GM12878 (cell line): Measurements from ENCODE around the gene FIGLA. TPM values are rescaled to one million over a fixed set of nuclear protein-coding genes. Genes with fewer than 3 reads are reported as not detected.

Source experiments
- ATAC-seq: fragments of 200-7000 bp; cut with Tn5 transposase; 3 replicates; pipeline ENCODE4 v1.9.1; 2020; ENCODE audit warnings: mild to moderate bottlenecking, moderate library complexity
- BruUV-seq: library from RNA; stranded (reverse); fragments of 400-500 nt; replicated peaks from 2 replicates; lab custom pipeline; 2021; lab: Mats Ljungman, UMichigan
- CTCF ChIA-PET: fragments of 300-600 bp; sonication (Branson Sonifier 250); formaldehyde crosslinking; extraction: SDS; loops from one replicate; lab custom pipeline; 2021; ENCODE audit warnings: inconsistent platforms; lab: Yijun Ruan, JAX
- POLR2A ChIA-PET: fragments of 350-600 bp; formaldehyde crosslinking; extraction: SDS; loops from one replicate; lab custom pipeline; 2021; ENCODE audit warnings: inconsistent platforms; lab: Charles Lee
- RAD21 ChIA-PET: fragments of 300-600 bp; sonication (Branson Sonifier 250); formaldehyde crosslinking; loops from one replicate; lab custom pipeline; 2023; ENCODE audit warnings: antibody characterized with exemption; ENCODE audit not compliant: unreplicated experiment; lab: Charles Lee
- SMC1A ChIA-PET: fragments of 300-600 bp; sonication (Branson Sonifier 250); formaldehyde crosslinking; loops from one replicate; lab custom pipeline; 2023; ENCODE audit not compliant: unreplicated experiment, uncharacterized antibody; lab: Charles Lee
- DNase-seq: peaks from one replicate; pipeline ENCODE4 v3.0.0-alpha.2; 2011; ENCODE audit warnings: low read depth, low spot score
- FAIRE-seq: peaks from 3 replicates; lab custom pipeline; 2011; peaks lifted over from hg19 to GRCh38; lab: Jason Lieb, UNC
- H2AFZ ChIP-seq: 2 replicates; pipeline ENCODE4 v1.6.0; 2011; ENCODE audit warnings: low read depth, low read length, control low read depth; ENCODE audit not compliant: control insufficient read depth
- H3K27ac ChIP-seq: 2 replicates; pipeline ENCODE4 v1.5.1; 2011; ENCODE audit warnings: control low read depth; ENCODE audit not compliant: control insufficient read depth, insufficient read depth
- H3K27me3 ChIP-seq, 2 experiments: replicated peaks in 1 of 2; 2 replicates each; pipeline versions ENCODE4 v1.6.0 to v1.6.1; 2011; ENCODE audit warnings: low read length in 1 of 2; ENCODE audit not compliant: control insufficient read depth in 2 of 2, insufficient read depth in 2 of 2
- H3K36me3 ChIP-seq, 2 experiments: 2 replicates each; pipeline ENCODE4 v1.5.1; 2011; ENCODE audit warnings: low read length in 1 of 2; ENCODE audit not compliant: control insufficient read depth in 2 of 2, insufficient read depth in 2 of 2
- H3K4me1 ChIP-seq: 2 replicates; pipeline ENCODE4 v1.6.1; 2011; ENCODE audit warnings: mild to moderate bottlenecking, low read length, moderate library complexity, mixed read lengths; ENCODE audit not compliant: control insufficient read depth, insufficient read depth
- H3K4me2 ChIP-seq: 2 replicates; pipeline ENCODE4 v1.6.0; 2011; ENCODE audit warnings: control low read depth; ENCODE audit not compliant: control insufficient read depth, insufficient read depth
- H3K4me3 ChIP-seq: fragments of 200-600 bp; sonication (generic); 2 replicates; pipeline ENCODE4 v1.5.1; 2016
- H3K79me2 ChIP-seq: 2 replicates; pipeline ENCODE4 v1.6.0; 2011; ENCODE audit warnings: low read length; ENCODE audit not compliant: control insufficient read depth, insufficient read depth
- H3K9ac ChIP-seq: 2 replicates; pipeline ENCODE4 v1.8.0; 2011; ENCODE audit warnings: low read length, control low read depth, mixed read lengths; ENCODE audit not compliant: control insufficient read depth, insufficient read depth
- H3K9me3 ChIP-seq: replicated peaks from 3 replicates; pipeline ENCODE4 v1.5.1; 2011; ENCODE audit warnings: mild to moderate bottlenecking, low read length; ENCODE audit not compliant: control insufficient read depth, insufficient read depth
- H4K20me1 ChIP-seq: 2 replicates; pipeline ENCODE4 v1.6.0; 2011; ENCODE audit not compliant: control insufficient read depth, insufficient read depth
- E4F1 ChIP-seq: fragments of 450-650 bp; IDR thresholded peaks from 2 replicates; pipeline ENCODE4 v1.6.1; 2018; ENCODE audit warnings: borderline replicate concordance, mild to moderate bottlenecking; ENCODE audit not compliant: partially characterized antibody
- FOXK2 ChIP-seq: fragments of 450-650 bp; IDR thresholded peaks from 2 replicates; pipeline ENCODE4 v1.6.1; 2017; ENCODE audit warnings: mild to moderate bottlenecking, moderate library complexity
- GABPA ChIP-seq: IDR thresholded peaks from 2 replicates; pipeline ENCODE4 v1.6.1; 2014; ENCODE audit warnings: antibody characterized with exemption, low read depth, mild to moderate bottlenecking, inconsistent platforms
- GATAD2B ChIP-seq: fragments of 450-650 bp; conservative IDR thresholded peaks from 2 replicates; pipeline ENCODE4 v1.6.1; 2017; ENCODE audit warnings: low read depth, mild to moderate bottlenecking, moderate library complexity
- IKZF2 ChIP-seq, 2 experiments: fragments of 450-650 bp; IDR thresholded peaks; 2 replicates each; pipeline ENCODE4 v1.6.1; 2017; ENCODE audit warnings: mild to moderate bottlenecking in 2 of 2, moderate library complexity in 2 of 2
- RUNX3 ChIP-seq: IDR thresholded peaks from 2 replicates; pipeline ENCODE4 v1.6.1; 2012; ENCODE audit warnings: low read length, inconsistent platforms
- SMAD5 ChIP-seq: IDR thresholded peaks from 2 replicates; pipeline ENCODE4 v1.6.1; 2016; ENCODE audit warnings: antibody characterized with exemption, low read depth
- STAT1 ChIP-seq: fragments of 450-650 bp; conservative IDR thresholded peaks from 2 replicates; pipeline ENCODE4 v1.6.1; 2014; ENCODE audit warnings: antibody characterized with exemption, mild to moderate bottlenecking
- TAF1 ChIP-seq: IDR thresholded peaks from 2 replicates; pipeline ENCODE4 v1.6.1; 2011; ENCODE audit warnings: mild to moderate bottlenecking, low read depth, low read length, borderline replicate concordance
- TARDBP ChIP-seq: IDR thresholded peaks from 2 replicates; pipeline ENCODE4 v1.6.1; 2016; ENCODE audit warnings: borderline replicate concordance
- USF2 ChIP-seq: IDR thresholded peaks from 2 replicates; pipeline ENCODE4 v1.6.1; 2011; ENCODE audit warnings: low read depth, low read length, improper control_type of control experiment, borderline replicate concordance
- WGBS: methylation state at CpG from one replicate; pipeline ENCODE4 v1.1.6; 2016; ENCODE audit warnings: low lambda C conversion rate; ENCODE audit not compliant: insufficient replicate concordance, insufficient coverage; ENCODE audit errors: missing lambda C conversion rate; 5-methylcytosine and 5-hydroxymethylcytosine counted together
- in situ Hi-C: fragments of 300-500 bp; cut with MboI; formaldehyde crosslinking; loops from 9 replicates; pipeline ENCODE4 v1.14.3; 2018; ENCODE audit warnings: mixed read lengths
- intact Hi-C: fragments of 100-400 bp; cut with micrococcal nuclease; formaldehyde crosslinking; loops from one replicate; pipeline ENCODE4 v1.14.2; 2022; ENCODE audit not compliant: unreplicated experiment
- polyA plus RNA-seq, 11 experiments: library from polyadenylated mRNA; depleted of rRNA in 4 of 11; unstranded in 6 of 11; stranded (reverse) in 5 of 11; fragments of >200 nt; fragmentation: Nextera tagmentation in 4 of 11; fragmentation: Illumina TruSeq in 1 of 11; extraction: Ambion mirVana in 4 of 11; extraction: Trizol in 1 of 11; gene quantifications; 1 replicate in 1 of 11; 2 replicates in 10 of 11; pipeline versions ENCODE4 v1.2.1 to v1.2.3, GENCODE V29; 2011 to 2016; ENCODE audit warnings: inconsistent platforms in 2 of 11, missing spikeins in 2 of 11, low read depth in 1 of 11
- total RNA-seq, 4 experiments: library from RNA; depleted of rRNA in 3 of 4; stranded (reverse); fragments of >200 nt in 3 of 4; fragmentation: Illumina TruSeq in 1 of 4; extraction: Trizol in 1 of 4; gene quantifications; 2 replicates each; pipeline versions ENCODE4 v1.2.1 to v1.2.3, GENCODE V29; 2013 to 2021

The FIGLA gene
- total and polyA plus RNA-seq, 10 of the 15 experiments (the other 5 are each of a cell fraction or from before 2014, with no cell fraction given): not detected

GRCh38 chr2:70834881-70835280 lies 44.4 kb upstream of the FIGLA start:
- intact Hi-C loops: no loop called here
- no peak for FAIRE-seq
- no peak for DNase-seq
- Histone ChIP-seq H3K27me3 (peaks cover 0 to 2% of the 10 kb centered on the region in 2 experiments; a peak in 1 of 4 replicates), H2AFZ (no peak overlapping the region), H3K79me2 (no peaks in the 10 kb centered on the region), H3K4me2 (no peak overlapping the region), H3K9ac (no peak overlapping the region), H3K4me3 (no peak overlapping the region), H3K36me3 (no peaks in the 10 kb centered on the region), H4K20me1 (no peaks in the 10 kb centered on the region), H3K27ac (no peak overlapping the region), H3K9me3 (no peaks in the 10 kb centered on the region), H3K4me1 (no peaks in the 10 kb centered on the region)
- ChIA-PET SMC1A (no interaction called here), CTCF (no interaction called here), RAD21 (no interaction called here), POLR2A (no interaction called here)
- ATAC-seq: no peak
- BruUV-seq: no TSS peak
- in situ Hi-C loops: no loop called here
- TF ChIP-seq E4F1 (no peak), IKZF2 (IDR thresholded peaks at IDR 0.05) (no peak)
- 3% methylated on average over 4 of the region's 4 CpGs for WGBS

GRCh38 chr2:70834106-70834505 lies 43.7 kb upstream of the FIGLA start:
- H3K4me3 ChIP-seq: no peak overlapping the region
- in situ Hi-C loops (no loop called here), intact Hi-C loops (no loop called here)
- DNase-seq (no peak), FAIRE-seq (no peak), ATAC-seq (no peak)
- no peak overlapping the region for H3K4me2 ChIP-seq
- WGBS: 0% methylated on average over 2 of the region's 2 CpGs
- peaks cover 0 to 3% of the 10 kb centered on the region in 2 experiments; a peak in 3 of 4 replicates for H3K27me3 ChIP-seq
- H3K36me3 ChIP-seq: no peaks in the 10 kb centered on the region
- H3K79me2 ChIP-seq: no peaks in the 10 kb centered on the region
- no peaks in the 10 kb centered on the region for H4K20me1 ChIP-seq
- CTCF ChIA-PET: no interaction called here
- H3K9me3 ChIP-seq: no peaks in the 10 kb centered on the region
- SMC1A ChIA-PET: no interaction called here
- H2AFZ ChIP-seq: no peak overlapping the region
- RAD21 ChIA-PET: no interaction called here
- POLR2A ChIA-PET: no interaction called here
- TF ChIP-seq GABPA (no peak), TARDBP (no peak), RUNX3 (no peak), USF2 (no peak), TAF1 (no peak), STAT1 (no peak), GATAD2B (no peak), FOXK2 (no peak), SMAD5 (no peak)
- no peak overlapping the region for H3K9ac ChIP-seq
- H3K4me1 ChIP-seq: no peaks in the 10 kb centered on the region
- no TSS peak for BruUV-seq
- no peak overlapping the region for H3K27ac ChIP-seq
